Activated naive CD8-positive, alpha-beta T cell treated with anti-CD3 and anti-CD28 coated beads, Interleukin-2, amount 10 ng/mL, durations not matched to agents 7 days and 5 days (primary cell): Measurements from ENCODE around the gene MYRF. TPM values are rescaled to one million over a fixed set of nuclear protein-coding genes. Genes with fewer than 3 reads are reported as not detected.

Source experiments
- ATAC-seq: fragments of 150-1000 bp; cut with Tn5 transposase; one replicate; pipeline ENCODE4 v1.10.0; 2021; ENCODE audit warnings: low read depth, moderate library complexity
- POLR2A ChIA-PET: fragments of 350-600 bp; sonication (Branson Sonifier 250); formaldehyde crosslinking; loops from one replicate; lab custom pipeline; 2021; ENCODE audit warnings: antibody characterized with exemption; lab: Charles Lee
- DNase-seq: peaks from one replicate; pipeline ENCODE4 v3.0.0; 2021
- H3K27ac Mint-ChIP-seq: one replicate; pipeline ENCODE4 v1.8.0; 2022; ENCODE audit warnings: mild to moderate bottlenecking, mixed read lengths
- H3K27me3 Mint-ChIP-seq: one replicate; pipeline ENCODE4 v1.8.0; 2022; ENCODE audit warnings: mild to moderate bottlenecking, moderate library complexity, mixed read lengths
- H3K36me3 Mint-ChIP-seq: one replicate; pipeline ENCODE4 v1.8.0; 2021; ENCODE audit warnings: mild to moderate bottlenecking, mixed read lengths
- H3K4me1 Mint-ChIP-seq: one replicate; pipeline ENCODE4 v1.8.0; 2021; ENCODE audit warnings: mixed read lengths
- H3K4me3 Mint-ChIP-seq: one replicate; pipeline ENCODE4 v1.8.0; 2022; ENCODE audit warnings: mild to moderate bottlenecking, moderate library complexity, mixed read lengths
- H3K9me3 Mint-ChIP-seq: one replicate; pipeline ENCODE4 v1.8.0; 2021; ENCODE audit warnings: mixed read lengths
- total RNA-seq, 2 experiments: library from RNA; stranded (reverse); gene quantifications; one replicate each; pipeline ENCODE4 v1.2.3, GENCODE V29; 2021

Gene MYRF
- total RNA-seq, 2 experiments from 2014 or later = 3.4 TPM

- DNase-seq = no peak
- Mint-ChIP-seq H3K9me3 (no peaks in the 10 kb centered on the region), H3K27me3 (peaks cover 15% of the 10 kb centered on the region), H3K4me3 (no peak overlapping the region), H3K4me1 (no peaks in the 10 kb centered on the region), H3K27ac (no peak overlapping the region), H3K36me3 (no peaks in the 10 kb centered on the region)
- no peak for ATAC-seq
- POLR2A ChIA-PET = no interaction called here
Observed at GRCh38 chr11:61713906-61714305, 38.5 kb upstream of the MYRF start.

GRCh38 chr11:61714316-61714715 lies 38.1 kb upstream of the MYRF start:
- ATAC-seq = no peak
- Mint-ChIP-seq H3K27me3 (peaks cover 15% of the 10 kb centered on the region), H3K27ac (no peak overlapping the region)

DNA sequence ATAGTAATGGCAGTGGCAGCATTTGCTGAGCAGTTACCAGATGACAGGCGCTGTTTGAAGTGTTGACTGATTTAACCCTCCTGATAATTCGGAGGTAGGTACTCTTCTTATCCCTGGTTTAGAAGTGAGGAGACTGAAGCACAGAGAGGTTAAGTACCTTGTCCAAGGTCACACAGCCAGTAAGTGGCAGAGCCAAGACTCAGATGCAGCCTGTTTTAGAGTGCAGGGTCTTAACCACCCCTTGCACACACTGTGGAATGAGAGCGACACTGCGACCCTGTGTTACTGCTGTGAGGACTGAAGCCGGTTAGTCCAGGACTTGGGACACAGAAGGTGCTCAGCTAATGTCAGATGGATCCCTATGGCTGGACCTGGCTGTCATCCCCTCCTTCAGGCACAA lies 37.5 kb upstream of the MYRF start:
- H3K27ac Mint-ChIP-seq = no peak overlapping the region
- H3K4me3 Mint-ChIP-seq = no peak overlapping the region
- peaks cover 15% of the 10 kb centered on the region for H3K27me3 Mint-ChIP-seq
- ATAC-seq = no peak
- POLR2A ChIA-PET = no interaction called here
- no peaks in the 10 kb centered on the region for H3K36me3 Mint-ChIP-seq
- no peaks in the 10 kb centered on the region for H3K4me1 Mint-ChIP-seq
- H3K9me3 Mint-ChIP-seq = no peaks in the 10 kb centered on the region
- no peak for DNase-seq

More at GRCh38 chr11:61714316-61714715, 38.1 kb upstream of the MYRF start:
- Mint-ChIP-seq H3K9me3 (no peaks in the 10 kb centered on the region), H3K4me3 (no peak overlapping the region), H3K4me1 (no peaks in the 10 kb centered on the region), H3K36me3 (no peaks in the 10 kb centered on the region)
- POLR2A ChIA-PET = no interaction called here
- DNase-seq = no peak

DNA sequence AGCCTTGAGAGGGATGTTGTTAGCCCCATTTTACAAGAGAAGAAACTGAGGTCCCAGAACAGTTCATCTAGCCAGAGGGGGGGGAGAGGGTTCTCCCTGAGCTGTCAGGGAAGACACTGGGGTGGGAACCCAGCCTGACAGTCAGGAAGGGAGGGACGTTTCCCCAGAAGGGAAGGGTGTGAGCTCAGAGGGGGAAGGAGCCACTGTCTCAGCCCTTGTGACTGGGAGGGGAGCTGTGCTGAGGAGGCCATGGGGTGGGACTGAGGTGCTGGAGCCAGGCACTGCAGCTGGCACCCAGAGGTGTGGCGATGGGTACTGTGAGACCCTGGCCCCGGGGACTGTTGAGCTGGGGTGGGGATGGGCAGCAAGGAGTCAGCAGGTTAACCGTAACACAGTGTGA lies 36.6 kb upstream of the MYRF start:
- ATAC-seq = no peak
- DNase-seq = no peak
- no peaks in the 10 kb centered on the region for H3K9me3 Mint-ChIP-seq
- POLR2A ChIA-PET = interaction anchor here (0.7 kb wide), 1 partner anchor 24 kb away, joined by 3 read pairs; no protein-coding TSS in a partner anchor
- H3K27me3 Mint-ChIP-seq = peaks cover 15% of the 10 kb centered on the region
- H3K4me1 Mint-ChIP-seq = no peaks in the 10 kb centered on the region
- H3K36me3 Mint-ChIP-seq = no peaks in the 10 kb centered on the region
- no peak overlapping the region for H3K4me3 Mint-ChIP-seq
- no peak overlapping the region for H3K27ac Mint-ChIP-seq

DNA sequence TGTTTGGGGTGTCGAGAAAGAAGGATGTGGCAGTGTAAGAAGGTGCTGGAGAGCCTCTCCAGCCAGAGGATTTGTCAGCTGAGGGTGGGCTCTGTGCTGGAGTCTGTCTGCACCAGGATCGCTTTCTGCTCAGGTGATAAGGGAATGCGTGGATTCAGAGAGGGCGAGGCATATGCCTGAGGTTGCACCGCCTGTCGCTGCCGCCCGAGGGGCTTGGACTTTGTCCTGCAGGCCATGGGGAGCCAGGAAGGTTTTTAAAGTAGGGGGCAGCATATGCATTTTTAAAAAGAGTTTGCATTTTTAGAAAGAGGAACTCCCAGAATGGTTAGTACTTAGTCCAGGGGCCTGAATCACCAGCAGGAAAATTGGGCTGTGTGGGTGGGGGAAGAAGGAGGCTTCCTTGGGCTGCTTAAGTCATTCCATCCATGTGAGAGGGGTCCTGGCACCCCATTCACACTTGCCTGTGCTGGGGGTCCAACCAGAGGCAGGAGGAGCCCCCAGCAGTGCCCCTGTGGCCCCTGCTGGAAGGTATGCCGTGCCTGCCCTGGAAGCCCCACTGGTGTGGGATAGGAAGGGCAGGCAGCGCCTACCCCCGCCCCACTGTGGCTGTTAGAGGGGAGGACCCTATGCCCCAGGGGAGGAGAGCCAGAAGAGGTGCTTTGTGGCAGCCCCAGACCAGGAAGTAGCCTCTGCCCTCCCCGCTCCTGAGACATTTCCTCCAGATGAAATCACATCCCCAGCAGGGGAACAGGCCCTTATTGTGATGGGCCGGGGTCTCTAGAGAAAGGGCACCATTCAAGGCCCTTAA lies 35.8 kb upstream of the MYRF start:
- H3K27ac Mint-ChIP-seq = no peak overlapping the region
- H3K4me3 Mint-ChIP-seq = no peak overlapping the region
- no peaks in the 10 kb centered on the region for H3K4me1 Mint-ChIP-seq
- no peak for DNase-seq
- no peak for ATAC-seq
- POLR2A ChIA-PET = interaction anchor here (0.7 kb wide), 1 partner anchor 25 kb away, joined by 3 read pairs; no protein-coding TSS in a partner anchor
- no peaks in the 10 kb centered on the region for H3K36me3 Mint-ChIP-seq
- no peaks in the 10 kb centered on the region for H3K9me3 Mint-ChIP-seq
- H3K27me3 Mint-ChIP-seq = peaks cover 15% of the 10 kb centered on the region

GRCh38 chr11:61717286-61718033 lies 35.0 kb upstream of the MYRF start:
- Mint-ChIP-seq H3K27me3 (peaks cover 15% of the 10 kb centered on the region), H3K4me3 (no peak overlapping the region), H3K9me3 (no peaks in the 10 kb centered on the region), H3K27ac (no peak overlapping the region), H3K36me3 (no peaks in the 10 kb centered on the region), H3K4me1 (no peaks in the 10 kb centered on the region)
- ATAC-seq (no peak), DNase-seq (no peak)
- POLR2A ChIA-PET = no interaction called here

DNA sequence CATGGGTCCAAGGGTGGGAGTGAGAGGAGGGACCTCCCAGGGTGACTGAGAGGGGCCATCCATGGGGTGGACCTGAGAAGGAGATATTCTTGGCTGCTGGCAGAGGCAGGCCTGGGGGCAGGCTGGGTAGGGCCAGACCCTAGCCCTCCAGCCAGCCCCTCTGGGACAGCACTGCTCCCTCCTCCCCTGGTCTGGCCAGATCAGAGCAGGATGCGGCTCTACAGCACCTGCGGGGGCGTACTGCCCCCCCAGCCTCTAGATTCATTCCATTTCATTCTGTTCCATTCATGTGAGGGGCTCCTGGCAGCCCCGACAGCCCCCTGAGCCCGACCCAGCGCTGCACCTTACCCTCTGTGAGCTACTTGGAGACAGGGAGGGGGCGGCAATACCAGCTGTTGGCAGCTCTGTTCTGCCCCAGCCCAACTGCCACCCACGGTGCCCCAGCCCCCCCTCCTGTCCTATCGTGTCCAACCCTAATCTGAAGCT lies 34.3 kb upstream of the MYRF start:
- Mint-ChIP-seq H3K36me3 (no peaks in the 10 kb centered on the region), H3K9me3 (no peaks in the 10 kb centered on the region), H3K27me3 (peaks cover 15% of the 10 kb centered on the region)

DNA sequence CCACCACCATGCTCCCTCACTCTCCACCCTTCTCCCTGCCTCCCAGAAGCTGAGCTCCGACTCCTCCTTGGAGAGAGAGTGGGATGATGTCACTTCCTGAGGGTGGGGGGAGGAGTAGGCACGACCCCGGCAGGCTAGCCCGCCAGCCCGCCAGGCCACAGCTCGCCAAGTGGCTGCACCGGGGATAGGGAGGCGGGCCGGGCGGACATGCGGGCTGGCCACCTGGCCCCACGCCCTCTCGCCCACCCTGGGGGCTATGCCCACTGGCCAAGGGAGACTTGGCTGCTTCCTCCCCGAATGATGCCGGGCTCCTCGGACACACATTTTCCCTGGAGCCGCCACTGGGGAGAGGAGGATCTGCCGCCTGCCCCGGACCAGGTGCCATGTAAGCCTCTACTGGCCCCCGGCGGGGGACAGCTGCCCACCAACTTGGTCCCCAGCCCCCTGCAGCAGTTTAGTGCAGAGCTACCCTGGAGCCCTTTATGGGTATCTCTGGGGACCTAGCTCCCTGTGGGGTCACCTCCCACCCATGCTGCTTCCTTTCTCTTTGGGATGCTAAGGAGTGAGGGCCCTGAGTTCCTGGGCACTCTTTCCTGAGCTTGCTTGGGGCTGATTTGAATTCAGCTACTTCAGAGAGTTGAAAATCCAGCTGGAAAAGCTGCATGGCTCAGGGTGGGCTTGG lies 33.7 kb upstream of the MYRF start:
- no peaks in the 10 kb centered on the region for H3K9me3 Mint-ChIP-seq
- no peaks in the 10 kb centered on the region for H3K36me3 Mint-ChIP-seq
- no peak overlapping the region for H3K4me3 Mint-ChIP-seq

More for the DNA sequence above, 34.3 kb upstream of the MYRF start:
- DNase-seq = no peak
- no peak for ATAC-seq
- no peak overlapping the region for H3K27ac Mint-ChIP-seq
- no peaks in the 10 kb centered on the region for H3K4me1 Mint-ChIP-seq
- POLR2A ChIA-PET = no interaction called here
- H3K4me3 Mint-ChIP-seq = no peak overlapping the region

GRCh38 chr11:61719978-61720377 lies 32.5 kb upstream of the MYRF start:
- Mint-ChIP-seq H3K27ac (no peak overlapping the region), H3K4me3 (no peak overlapping the region), H3K36me3 (no peaks in the 10 kb centered on the region), H3K4me1 (no peaks in the 10 kb centered on the region), H3K27me3 (peaks cover 5% of the 10 kb centered on the region), H3K9me3 (no peaks in the 10 kb centered on the region)
- DNase-seq (no peak), ATAC-seq (no peak)
- POLR2A ChIA-PET = interaction anchor here (1.5 kb wide), 1 partner anchor 23 kb away, joined by 4 read pairs; no protein-coding TSS in a partner anchor

More for the DNA sequence above, 33.7 kb upstream of the MYRF start:
- POLR2A ChIA-PET = interaction anchor here (1.5 kb wide), 1 partner anchor 22 kb away, joined by 4 read pairs; no protein-coding TSS in a partner anchor
- no peak for DNase-seq
- Mint-ChIP-seq H3K27ac (no peak overlapping the region), H3K27me3 (peaks cover 15% of the 10 kb centered on the region), H3K4me1 (no peaks in the 10 kb centered on the region)
- ATAC-seq = no peak

GRCh38 chr11:61720597-61720996 lies 31.8 kb upstream of the MYRF start:
- no peaks in the 10 kb centered on the region for H3K36me3 Mint-ChIP-seq
- ATAC-seq = no peak
- H3K27ac Mint-ChIP-seq = no peak overlapping the region
- no peaks in the 10 kb centered on the region for H3K4me1 Mint-ChIP-seq
- no peak for DNase-seq
- POLR2A ChIA-PET = interaction anchor here (1.5 kb wide), 1 partner anchor 24 kb away, joined by 4 read pairs; no protein-coding TSS in a partner anchor
- H3K27me3 Mint-ChIP-seq = peaks cover 4% of the 10 kb centered on the region
- no peak overlapping the region for H3K4me3 Mint-ChIP-seq
- H3K9me3 Mint-ChIP-seq = no peaks in the 10 kb centered on the region

GRCh38 chr11:61724437-61724836 lies 28.0 kb upstream of the MYRF start:
- POLR2A ChIA-PET = no interaction called here
- DNase-seq (no peak), ATAC-seq (no peak)
- H3K27me3 Mint-ChIP-seq = no peaks in the 10 kb centered on the region
- H3K4me3 Mint-ChIP-seq = no peak overlapping the region
- H3K27ac Mint-ChIP-seq = no peak overlapping the region
- H3K36me3 Mint-ChIP-seq = no peaks in the 10 kb centered on the region
- H3K9me3 Mint-ChIP-seq = no peaks in the 10 kb centered on the region
- no peaks in the 10 kb centered on the region for H3K4me1 Mint-ChIP-seq

DNA sequence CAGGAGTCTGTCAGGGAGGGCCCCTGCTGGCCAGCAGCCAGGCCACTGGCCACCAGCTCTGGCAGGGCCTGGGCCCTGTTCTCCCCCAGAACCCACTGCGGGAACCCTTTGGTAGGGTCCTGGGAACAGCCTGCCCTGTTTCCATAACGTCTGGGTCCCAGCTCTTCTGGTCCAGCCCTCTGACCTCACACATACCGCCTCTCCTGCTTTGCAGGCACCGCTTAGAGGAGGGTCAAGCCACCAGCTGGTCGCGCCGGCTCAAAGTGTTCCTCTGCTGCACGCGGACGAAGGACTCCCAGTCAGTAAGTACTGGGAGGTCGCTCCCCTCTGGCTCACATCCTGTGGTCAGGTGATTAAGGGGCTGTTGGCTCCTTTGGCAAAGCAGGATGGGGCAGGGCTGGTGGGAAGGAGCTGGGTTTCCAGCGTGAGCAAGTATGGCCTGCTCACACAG lies 26.6 kb upstream of the MYRF start:
- no peak overlapping the region for H3K27ac Mint-ChIP-seq
- H3K36me3 Mint-ChIP-seq = no peaks in the 10 kb centered on the region
- H3K9me3 Mint-ChIP-seq = no peaks in the 10 kb centered on the region
- H3K4me3 Mint-ChIP-seq = no peak overlapping the region
- no peak for ATAC-seq
- H3K27me3 Mint-ChIP-seq = no peaks in the 10 kb centered on the region
- DNase-seq = no peak
- POLR2A ChIA-PET = no interaction called here
- H3K4me1 Mint-ChIP-seq = no peaks in the 10 kb centered on the region

DNA sequence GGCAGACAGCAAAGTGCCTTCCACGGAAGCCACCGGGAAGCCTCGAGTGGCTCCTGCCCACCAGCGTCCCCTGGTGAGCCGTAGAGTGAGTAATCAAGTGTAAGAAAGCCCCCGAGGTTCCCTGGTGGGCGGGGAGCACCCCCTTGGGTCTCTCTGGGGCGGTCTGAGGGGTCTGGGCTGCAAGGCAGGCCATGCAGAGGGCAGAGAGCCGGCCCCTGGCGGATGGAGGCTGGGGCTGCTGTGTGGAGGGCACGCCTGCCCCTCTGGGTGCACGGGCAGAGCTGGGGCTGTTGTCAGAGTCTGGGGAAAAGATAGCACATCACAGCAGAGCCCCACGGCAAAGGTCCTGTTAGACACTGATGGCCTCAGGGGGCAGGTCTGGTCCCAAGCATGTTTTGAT lies 25.7 kb upstream of the MYRF start:
- H3K27me3 Mint-ChIP-seq = no peaks in the 10 kb centered on the region
- no peak for ATAC-seq
- H3K27ac Mint-ChIP-seq = no peak overlapping the region
- POLR2A ChIA-PET = no interaction called here
- H3K4me1 Mint-ChIP-seq = no peaks in the 10 kb centered on the region
- H3K36me3 Mint-ChIP-seq = no peaks in the 10 kb centered on the region
- no peak overlapping the region for H3K4me3 Mint-ChIP-seq
- H3K9me3 Mint-ChIP-seq = no peaks in the 10 kb centered on the region
- DNase-seq = no peak
